Amygdala (tissue), 56 donors: ENCODE measurements around the gene DES.

ENCODE experiments used
- DNase-seq, 56 donors: peaks; one replicate each; lab custom pipeline; 2025; lab: John Stamatoyannopoulos, UW

Gene DES

DNA sequence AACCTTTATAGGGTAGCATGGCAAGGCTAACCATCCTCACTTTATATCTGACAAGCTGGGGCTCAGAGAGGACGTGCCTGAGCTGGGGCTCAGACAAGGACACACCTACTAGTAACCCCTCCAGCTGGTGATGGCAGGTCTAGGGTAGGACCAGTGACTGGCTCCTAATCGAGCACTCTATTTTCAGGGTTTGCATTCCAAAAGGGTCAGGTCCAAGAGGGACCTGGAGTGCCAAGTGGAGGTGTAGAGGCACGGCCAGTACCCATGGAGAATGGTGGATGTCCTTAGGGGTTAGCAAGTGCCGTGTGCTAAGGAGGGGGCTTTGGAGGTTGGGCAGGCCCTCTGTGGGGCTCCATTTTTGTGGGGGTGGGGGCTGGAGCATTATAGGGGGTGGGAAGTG is 1.2 kb upstream of the DES start:
- no peak for DNase-seq

DNA sequence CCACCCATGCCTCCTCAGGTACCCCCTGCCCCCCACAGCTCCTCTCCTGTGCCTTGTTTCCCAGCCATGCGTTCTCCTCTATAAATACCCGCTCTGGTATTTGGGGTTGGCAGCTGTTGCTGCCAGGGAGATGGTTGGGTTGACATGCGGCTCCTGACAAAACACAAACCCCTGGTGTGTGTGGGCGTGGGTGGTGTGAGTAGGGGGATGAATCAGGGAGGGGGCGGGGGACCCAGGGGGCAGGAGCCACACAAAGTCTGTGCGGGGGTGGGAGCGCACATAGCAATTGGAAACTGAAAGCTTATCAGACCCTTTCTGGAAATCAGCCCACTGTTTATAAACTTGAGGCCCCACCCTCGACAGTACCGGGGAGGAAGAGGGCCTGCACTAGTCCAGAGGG is 803 bp upstream of the DES start:
- peak in 1 of 56 donors; percentile 29 for DNase-seq

DNA sequence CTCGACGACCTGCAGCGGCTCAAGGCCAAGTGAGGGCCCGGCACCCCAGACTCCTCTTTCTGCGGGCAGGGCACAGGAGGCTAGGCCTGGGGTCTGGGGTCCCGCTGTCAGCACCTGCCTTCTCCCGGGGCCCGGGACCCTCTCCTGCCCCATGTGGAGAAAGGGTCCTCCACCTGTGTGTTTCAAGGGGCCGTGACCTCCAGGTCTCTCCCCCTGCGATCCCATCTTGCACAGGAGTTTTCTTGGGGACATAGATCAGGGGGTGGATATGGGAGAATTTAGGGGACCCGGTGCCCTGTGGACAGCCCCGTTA is 791 bp downstream of the DES start:
- DNase-seq: no peak

DNA sequence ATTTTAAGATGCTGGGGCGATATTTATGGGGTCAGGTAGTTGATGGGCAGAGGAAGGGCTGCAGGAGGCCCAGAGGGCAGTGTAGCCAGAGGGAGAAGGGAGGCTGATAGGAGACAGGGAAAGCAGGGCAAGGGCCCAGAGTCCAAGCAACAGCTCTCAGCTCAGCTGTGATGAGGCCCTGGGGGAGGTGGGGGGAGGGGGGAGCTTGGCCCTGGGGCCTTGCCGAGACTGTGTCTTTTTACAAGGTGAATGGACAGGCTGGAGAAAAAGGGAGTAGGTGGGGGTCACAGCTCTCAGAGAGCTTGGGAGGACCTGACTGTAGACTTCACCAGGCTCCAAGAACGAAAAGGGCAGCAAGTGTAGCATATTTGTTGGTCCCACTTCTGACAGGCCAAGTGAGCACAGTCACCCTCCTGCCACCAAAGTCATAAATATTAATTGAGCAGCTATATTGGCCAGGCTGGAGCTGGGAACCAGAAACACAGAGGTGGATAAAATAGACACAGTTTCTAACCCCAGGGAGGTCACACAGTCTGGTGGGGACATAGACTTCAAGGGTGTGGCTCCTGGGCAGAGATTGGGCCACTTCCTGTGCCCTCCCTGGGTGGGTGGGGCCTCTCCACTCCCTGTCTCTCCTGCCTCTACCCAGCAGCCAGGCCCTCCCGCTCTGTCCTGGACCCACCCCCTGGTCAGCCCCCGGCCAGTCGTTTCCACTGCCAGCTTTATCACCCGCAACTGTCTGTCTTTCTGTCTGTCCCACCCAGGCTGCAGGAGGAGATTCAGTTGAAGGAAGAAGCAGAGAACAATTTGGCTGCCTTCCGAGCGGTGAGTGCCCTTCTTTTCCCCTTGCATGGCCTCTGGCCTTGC is 1.4 kb downstream of the DES start:
- DNase-seq: no peak

DNA sequence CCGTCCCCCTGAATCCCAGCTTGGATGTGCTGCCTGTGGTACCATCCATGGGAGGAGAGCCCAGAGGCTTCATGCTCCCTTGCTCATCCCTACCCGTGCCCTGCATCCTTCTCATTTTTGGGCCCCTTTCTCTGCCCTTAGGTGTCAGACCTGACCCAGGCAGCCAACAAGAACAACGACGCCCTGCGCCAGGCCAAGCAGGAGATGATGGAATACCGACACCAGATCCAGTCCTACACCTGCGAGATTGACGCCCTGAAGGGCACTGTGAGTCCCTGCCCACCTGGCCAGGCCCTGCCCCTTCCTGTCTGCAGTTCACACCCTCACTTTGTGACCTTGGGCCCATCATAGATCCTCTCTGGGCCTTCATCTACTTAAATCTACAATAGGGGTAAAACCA is 2.5 kb downstream of the DES start:
- no peak for DNase-seq

DNA sequence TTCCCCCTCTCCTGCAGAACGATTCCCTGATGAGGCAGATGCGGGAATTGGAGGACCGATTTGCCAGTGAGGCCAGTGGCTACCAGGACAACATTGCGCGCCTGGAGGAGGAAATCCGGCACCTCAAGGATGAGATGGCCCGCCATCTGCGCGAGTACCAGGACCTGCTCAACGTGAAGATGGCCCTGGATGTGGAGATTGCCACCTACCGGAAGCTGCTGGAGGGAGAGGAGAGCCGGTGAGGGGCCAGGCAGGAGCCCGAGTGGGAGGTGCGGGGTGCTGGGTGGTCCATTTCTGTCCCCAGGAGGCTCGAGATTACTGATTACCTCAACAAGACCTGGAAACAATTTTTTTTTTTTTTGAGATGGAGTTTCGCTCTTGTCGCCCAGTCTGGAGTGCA is 3.1 kb downstream of the DES start:
- DNase-seq: no peak

DNA sequence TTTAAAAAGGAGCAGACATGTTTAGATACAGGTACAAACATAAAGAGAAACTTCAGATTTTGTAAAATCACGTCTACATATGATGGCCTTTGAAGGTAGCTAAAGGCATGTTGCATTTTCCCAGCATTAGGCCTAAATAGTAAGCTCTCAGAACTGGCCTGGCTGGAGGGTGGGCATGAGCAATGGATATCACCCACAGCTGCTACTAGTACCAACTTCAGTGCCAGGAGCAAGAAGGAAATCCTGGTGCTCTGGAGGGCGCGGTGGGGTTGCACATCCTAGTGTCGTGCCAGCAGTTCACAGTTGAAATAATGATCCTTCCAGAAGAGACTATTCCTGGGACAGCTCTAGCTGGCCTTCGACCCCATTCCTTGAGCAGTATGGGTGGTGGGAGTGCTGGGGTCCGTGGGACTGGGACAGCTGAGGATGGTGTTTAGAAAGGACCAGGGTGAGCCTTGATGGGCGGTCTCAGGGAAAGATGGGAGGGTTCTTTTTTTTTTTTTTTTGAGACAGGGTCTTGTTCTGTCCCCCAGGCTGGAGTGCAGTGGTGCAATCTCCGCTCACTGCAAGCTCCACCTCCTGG is 4.9 kb downstream of the DES start:
- DNase-seq: no peak

DNA sequence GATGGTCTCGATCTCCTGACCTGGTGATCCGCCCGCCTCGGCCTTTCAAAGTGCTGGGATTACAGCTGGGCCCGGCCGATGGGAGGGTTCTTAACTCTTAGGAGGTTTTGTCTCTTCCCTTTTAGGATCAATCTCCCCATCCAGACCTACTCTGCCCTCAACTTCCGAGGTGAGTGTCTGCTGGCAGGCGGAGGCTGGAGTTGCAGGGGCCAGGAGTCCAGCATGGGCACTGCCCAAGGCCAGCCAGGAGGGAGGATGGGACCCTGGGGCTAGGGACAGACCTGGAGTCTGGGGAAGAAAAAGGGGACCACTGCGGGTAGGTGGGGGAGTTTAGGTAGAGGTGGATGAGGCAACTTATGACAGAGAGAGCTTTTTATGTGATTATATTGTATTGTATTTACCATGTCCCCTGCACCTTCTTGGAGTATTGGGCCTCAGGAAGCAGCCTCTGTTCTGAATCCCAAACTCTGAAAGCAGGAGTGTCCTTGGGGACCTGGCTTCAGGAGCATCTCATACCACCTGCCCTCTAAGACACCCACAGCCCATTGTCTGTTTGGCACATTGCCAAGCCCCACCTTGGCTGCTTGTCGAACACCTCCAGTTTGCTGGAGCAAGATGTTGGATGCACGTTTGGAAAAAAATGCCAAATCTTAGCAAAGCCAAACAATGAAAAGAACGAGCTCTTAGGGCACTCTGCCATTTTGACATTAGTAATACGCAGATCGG is 5.6 kb downstream of the DES start:
- DNase-seq: peak in 1 of 56 donors; percentile 11

DNA sequence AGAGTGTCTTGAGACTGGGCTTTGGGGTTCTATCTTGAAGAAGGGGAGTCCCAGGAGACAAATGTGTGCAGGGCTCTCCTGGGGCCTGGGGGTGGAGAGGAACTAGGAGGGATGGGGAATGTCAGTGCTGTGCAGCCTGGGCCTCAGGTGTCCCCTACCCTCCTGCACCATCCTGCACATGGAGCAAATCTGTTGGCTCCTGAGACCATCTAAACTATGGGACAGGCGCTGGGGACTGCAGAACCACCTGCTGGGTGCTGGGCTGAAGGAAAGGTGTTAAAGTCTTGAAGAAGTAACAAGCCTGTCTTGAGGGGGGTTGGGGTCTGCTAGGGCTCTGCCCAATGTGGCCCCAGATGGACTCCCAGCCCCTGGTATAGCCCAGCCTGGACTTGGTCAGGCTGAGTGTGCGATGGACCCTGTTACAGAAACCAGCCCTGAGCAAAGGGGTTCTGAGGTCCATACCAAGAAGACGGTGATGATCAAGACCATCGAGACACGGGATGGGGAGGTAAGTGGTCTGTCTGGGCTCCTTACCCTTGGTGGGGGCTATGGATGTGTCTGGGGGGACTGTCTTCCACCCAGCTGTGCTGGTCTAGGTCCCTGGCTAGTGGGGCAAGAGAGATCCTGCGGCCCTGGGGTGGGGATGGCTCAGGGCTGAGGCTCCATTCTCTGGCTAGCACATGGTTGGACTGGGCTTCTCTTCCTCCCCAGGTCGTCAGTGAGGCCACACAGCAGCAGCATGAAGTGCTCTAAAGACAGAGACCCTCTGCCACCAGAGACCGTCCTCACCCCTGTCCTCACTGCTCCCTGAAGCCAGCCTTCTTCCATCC is 7.3 kb downstream of the DES start:
- no peak for DNase-seq

DNA sequence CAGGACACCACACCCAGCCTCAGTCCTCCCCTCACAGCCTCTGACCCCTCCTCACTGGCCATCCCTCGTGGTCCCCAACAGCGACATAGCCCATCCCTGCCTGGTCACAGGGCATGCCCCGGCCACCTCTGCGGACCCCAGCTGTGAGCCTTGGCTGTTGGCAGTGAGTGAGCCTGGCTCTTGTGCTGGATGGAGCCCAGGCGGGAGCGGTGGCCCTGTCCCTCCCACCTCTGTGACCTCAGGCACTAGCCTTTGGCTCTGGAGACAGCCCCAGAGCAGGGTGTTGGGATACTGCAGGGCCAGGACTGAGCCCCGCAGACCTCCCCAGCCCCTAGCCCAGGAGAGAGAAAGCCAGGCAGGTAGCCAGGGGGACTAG is 7.9 kb downstream of the DES start:
- DNase-seq: no peak

DNA sequence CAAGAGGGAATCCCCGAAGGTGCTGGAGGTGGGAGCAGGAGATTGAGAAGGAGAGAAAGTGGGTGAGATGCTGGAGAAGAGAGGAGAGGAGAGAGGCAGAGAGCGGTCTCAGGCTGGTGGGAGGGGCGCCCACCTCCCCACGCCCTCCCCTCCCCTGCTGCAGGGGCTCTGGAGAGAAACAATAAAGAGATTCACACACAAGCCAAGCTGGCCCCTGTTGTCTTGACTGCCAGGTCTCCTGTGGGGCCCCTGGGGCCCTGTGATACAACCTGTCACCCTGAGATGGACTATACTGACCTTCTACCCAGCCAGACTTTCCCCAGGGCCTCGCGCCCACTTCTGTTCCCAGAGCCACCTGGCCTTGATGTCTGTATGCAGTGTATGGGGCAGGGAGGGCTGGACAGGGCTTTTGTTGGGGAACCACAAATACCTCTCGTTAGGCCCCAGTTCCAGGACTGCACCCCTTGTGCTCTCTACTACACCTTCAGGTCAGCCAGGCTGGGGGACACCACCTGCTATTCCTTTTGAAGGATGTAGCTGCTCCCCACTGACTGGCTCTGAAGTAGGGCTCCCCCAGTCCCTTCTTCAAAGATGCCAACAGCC is 8.5 kb downstream of the DES start:
- DNase-seq: no peak

DNA sequence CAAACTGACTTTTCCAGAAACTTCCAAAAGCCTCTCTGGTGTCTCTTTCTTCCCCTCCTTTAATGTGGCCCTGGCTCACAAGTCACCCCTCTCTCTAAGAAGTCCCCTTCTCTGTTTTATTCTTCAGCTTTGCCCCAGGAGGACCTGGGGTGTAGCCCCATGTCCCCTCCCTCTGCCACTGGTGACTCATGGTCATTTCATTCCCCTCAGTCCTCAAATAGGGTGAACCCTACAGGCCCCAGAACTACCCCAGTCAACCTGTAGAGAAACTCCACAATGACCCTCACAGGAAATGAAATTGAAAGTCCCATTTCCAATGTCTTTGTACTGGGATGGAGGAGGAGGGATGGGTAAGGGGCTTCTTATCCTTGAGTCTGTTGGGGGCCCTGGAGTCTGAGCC is 10.3 kb downstream of the DES start:
- DNase-seq: no peak

DNA sequence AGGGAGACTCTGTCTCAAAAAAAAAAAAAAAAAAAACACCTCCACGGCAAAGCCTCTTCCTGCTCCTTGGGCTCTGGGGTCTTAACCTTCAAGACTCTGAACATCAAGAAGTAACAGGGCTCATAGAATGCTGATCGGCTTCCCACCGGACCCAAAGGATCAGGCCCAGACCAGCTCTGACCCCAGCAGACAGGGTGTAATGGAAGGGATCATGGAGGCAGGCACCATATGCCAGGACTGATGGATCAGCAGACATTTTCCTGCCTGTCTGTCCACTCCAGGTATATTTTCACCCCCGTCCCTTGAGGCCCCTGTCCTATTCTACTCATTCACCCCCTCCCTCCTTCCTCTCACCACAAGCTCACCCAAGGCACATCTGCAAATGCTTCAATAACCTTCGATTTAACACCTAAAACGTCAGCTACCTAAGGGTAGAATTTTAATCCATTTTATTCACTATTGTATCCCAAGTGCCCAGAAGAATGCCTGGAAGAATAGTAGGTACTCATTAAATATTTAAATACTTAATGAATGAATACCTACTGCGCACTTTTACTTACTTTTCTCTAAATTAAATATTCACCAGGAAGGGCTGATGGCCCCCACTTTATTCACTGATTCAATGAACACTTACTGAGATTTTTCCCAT is 11.9 kb downstream of the DES start:
- no peak for DNase-seq

DNA sequence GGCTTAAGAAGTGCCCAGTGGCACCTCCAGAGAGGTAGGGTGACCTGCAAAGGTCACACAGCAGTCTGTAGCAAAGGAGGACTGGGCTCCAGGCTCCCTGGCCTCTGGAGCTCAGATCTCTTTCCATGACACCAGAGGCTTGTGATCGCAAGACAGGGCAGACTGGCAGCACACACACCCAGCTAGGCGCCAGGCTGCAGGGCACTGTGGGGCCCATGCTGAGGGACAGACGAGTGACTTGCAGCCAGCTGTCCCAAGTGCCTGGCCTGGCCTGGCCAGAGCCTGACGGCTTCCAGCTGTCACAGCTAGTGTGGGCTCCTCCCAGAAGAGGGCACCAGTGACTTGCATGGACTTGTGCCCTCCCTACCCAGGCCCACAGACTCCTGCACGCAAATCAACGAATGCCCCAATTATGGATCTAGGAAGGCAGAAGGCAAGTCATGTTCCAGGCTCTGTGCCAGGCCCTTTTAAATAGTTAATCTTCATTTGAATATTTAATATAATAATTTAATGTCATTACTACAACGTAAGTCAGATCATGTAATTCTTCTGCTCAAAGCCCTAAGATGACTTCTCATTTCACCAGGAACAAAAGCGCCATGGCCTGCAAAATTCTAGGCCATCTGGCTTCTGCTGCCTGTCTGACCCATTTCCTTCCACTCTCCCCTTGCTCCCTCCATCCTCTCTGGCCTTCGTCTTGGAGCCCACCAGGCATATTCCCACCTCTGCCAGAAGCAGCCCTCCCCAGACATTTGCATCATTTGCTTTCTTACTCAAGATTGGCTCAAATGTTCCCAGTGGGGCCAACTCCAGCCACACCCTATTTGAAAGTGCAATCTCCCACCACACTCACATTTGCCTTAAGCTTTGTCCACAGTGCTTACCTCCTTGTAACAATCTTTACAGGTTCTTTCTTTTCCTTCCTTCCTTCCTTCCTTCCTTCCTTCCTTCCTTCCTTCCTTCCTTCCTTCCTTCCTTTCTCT is 12.7 kb downstream of the DES start:
- DNase-seq: peak in 7 of 56 donors; percentile 1 to 37 (median 10)

DNA sequence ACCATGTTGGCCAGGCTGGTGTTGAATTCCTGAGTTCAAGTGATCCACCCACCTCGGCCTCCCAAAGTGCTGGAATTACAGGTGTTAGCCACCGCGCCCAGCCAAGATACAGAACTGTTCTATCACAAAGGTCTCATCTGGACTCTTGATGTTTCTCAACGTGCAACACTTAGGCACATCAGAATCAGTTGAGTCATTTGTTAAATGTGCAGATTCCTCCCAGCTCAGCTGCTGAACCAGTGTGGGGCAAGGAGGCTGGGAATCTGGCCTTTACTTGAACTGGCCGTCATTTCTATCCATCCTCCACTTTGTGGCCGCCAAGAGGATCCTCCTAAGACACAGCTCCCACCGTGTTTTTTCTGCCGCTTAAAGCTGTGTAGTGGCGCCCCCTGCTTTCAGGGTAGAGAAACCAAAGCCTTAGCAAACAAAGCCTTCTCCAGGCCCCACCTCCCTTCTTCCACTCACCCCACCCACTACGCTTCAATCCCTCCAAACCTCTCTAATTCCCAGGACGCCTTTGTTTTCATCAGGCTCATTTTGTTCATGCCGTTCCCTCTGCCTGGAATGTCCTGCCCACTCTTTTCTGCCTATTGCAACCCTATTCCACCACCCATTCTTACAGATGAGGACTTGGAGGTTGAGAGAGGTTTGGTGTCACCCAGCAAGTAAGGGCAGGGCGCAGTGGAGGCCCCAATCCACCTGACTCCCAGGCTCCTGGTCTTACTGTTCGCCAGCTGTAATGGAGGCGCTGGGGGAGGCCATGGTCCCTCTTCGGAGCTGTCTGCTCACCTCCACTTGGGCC is 15.7 kb downstream of the DES start:
- DNase-seq: no peak

DNA sequence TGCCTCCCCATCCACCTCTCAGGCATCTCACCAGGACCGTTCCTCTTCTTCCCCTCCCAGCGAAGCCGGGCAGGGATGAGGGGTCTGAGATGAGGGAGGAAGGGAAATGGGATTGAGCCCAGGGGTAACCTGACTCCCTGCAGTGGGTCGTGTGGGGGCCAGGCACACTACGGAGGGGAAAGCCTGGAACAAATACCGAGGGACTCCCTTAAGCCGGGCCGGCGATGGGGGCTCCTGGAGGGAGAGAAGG is 16.2 kb downstream of the DES start:
- DNase-seq: no peak

DNA sequence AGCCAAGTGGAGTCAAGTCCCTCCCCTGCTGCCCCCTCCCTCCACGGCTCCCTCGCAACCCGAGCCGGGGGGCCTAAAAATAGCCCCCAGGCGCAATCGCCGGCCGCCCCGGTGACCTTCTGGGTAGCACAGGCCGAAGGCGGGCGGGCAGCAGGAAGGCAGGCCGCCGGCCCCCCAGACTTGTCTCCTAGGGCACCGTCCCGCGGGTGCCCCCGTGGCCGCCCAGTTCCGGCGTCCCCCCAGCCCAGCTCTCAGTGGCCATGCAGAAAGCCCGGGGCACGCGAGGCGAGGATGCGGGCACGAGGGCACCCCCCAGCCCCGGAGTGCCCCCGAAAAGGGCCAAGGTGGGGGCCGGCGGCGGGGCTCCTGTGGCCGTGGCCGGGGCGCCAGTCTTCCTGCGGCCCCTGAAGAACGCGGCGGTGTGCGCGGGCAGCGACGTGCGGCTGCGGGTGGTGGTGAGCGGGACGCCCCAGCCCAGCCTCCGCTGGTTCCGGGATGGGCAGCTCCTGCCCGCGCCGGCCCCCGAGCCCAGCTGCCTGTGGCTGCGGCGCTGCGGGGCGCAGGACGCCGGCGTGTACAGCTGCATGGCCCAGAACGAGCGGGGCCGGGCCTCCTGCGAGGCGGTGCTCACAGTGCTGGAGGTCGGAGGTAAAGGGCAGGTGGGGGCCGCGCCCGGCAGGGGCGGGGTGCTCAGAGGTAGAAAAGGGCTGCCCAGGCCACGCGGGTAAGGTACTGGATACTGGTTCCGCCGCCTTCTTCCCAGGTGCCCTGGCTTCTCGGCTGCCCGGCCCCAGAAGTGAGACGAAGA is 16.7 kb downstream of the DES start, which contains the start of gene SPEG:
TSS of gene SPEG (plus strand) at position 126 of the 808 bp plus-strand sequence. CDS start at position 261, 135 bp downstream.
- no peak for DNase-seq
